Measurements from ENCODE around the gene TK2.

TK2 gene

DNA sequence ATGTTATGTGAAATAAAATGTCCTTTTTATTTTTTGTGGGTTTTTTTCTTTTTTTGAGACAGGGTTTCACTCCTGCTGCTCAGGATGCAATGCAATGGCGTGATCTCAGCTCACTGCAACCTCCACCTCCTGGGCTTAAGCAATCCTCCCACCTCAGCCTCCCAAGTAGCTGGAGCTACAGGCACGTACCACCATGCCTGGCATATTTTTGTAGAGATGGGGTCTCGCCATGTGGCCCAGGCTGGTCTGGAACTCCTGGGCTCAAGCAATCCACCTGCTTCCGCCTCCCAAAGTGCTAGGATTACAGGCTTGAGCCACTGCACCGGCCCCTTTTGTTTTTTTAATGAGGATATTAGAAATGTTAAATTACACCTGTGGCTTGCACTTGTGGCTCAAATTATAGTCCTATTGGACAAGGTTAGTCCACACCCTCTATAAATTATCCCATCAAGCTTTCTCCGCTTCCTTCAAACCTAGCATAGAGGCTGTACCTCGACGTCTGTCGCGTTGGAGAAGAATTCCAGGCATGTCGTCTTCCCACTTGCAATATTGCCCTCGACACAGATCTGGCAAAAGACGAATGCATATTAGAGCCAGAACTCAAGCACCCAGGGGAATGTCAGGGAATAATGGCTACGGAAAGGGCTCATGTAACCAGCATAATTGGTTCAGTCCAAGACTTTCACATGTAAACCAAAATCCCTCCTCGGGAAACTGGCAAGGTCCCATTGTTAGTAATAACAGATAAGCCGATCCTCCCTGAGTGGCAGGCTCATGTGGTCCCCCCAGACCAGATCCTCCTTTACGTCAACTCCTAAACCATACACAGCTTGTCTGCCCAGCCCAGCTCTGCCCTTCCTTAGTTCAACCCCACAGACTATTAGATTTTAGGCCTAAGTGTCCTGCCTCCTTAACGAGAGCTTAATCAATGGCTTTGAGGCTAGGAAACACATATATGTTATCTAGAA, 8.2 kb downstream of the TK2 start:
- peaks cover 8% of the 10 kb centered on the region for H3F3A ChIP-seq (ENCODE audit: control insufficient read depth, insufficient read depth)
- no peaks in the 10 kb centered on the region for H3K9me2 ChIP-seq (replicated peaks; ENCODE audit: control insufficient read depth, low read length)
- H3K27ac ChIP-seq (ENCODE audit: low read depth, low read length) = no peak overlapping the region
- no peaks in the 10 kb centered on the region for H3K27me3 ChIP-seq (ENCODE audit: control insufficient read depth, low read length)
- TF ChIP-seq EZH2phosphoT487 (IDR thresholded peaks at IDR 0.05; ENCODE audit: borderline replicate concordance, low read length) = no peak
- TF ChIP-seq, protein P1, sequence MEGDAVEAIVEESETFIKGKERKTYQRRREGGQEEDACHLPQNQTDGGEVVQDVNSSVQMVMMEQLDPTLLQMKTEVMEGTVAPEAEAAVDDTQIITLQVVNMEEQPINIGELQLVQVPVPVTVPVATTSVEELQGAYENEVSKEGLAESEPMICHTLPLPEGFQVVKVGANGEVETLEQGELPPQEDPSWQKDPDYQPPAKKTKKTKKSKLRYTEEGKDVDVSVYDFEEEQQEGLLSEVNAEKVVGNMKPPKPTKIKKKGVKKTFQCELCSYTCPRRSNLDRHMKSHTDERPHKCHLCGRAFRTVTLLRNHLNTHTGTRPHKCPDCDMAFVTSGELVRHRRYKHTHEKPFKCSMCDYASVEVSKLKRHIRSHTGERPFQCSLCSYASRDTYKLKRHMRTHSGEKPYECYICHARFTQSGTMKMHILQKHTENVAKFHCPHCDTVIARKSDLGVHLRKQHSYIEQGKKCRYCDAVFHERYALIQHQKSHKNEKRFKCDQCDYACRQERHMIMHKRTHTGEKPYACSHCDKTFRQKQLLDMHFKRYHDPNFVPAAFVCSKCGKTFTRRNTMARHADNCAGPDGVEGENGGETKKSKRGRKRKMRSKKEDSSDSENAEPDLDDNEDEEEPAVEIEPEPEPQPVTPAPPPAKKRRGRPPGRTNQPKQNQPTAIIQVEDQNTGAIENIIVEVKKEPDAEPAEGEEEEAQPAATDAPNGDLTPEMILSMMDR (IDR thresholded peaks at IDR 0.05; ENCODE audit: low read depth, low read length, poor library complexity, severe bottlenecking) = no peak
- H3K4me1 ChIP-seq (ENCODE audit: control insufficient read depth, low read length) = peaks cover 58% of the 10 kb centered on the region
- no peaks in the 10 kb centered on the region for H3K36me3 ChIP-seq (ENCODE audit: control insufficient read depth, low read length)
- no peaks in the 10 kb centered on the region for H3K9me3 ChIP-seq (ENCODE audit: control insufficient read depth, insufficient read depth, low read length)
- no peak overlapping the region for H3K4me3 ChIP-seq (ENCODE audit: low read length)
- H3K79me2 ChIP-seq (ENCODE audit: control insufficient read depth, low read length) = no peaks in the 10 kb centered on the region
- H4K20me1 ChIP-seq (ENCODE audit: control insufficient read depth, insufficient read depth, low read depth, low read length) = no peaks in the 10 kb centered on the region
- H3K4me2 ChIP-seq (ENCODE audit: low read length) = no peak overlapping the region

DNA sequence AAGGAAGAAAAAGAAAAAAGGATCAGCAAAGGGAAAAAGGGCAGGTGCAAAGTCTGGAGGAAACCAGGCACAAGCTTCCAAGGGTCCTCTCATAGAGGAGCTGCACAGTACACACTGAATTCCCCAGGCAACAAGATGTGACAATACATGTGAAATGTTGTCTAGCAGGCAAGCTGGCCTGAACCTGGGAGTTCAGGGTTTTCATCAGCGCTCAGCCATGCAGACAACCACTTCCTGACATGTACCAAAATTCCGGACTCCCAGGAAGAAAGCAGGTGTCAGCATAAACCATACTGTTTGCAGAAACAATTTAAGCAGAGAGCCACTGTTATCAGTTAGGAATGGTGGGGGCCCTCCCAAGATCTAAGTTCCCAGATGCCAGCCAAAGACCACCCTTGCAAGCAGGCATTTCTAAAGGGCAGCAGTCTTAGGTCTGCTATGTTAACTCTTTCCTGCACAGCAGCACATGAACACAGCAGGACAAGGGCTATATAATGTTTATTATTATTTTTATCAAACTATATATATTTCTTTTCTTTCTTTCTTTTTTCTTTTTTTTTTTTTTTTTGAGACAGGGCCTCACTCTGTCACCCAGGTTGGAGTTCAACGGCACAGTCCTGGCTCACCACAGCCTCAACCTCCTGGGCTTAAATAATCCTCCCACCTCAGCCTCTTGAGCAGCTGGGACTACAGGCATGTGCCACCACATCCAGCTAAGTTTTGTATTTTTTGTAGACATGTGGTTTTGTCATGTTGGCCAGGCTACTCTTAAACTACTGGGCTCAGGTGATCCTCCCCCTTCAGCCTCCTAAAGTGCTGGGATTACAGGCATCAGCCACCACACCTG, 10.1 kb downstream of the TK2 start:
- Histone ChIP-seq H3F3A (ENCODE audit: control insufficient read depth, insufficient read depth) (peaks cover 8% of the 10 kb centered on the region), H3K79me2 (ENCODE audit: control insufficient read depth, low read length) (no peaks in the 10 kb centered on the region), H3K27ac (ENCODE audit: low read depth, low read length) (no peak overlapping the region), H3K4me3 (ENCODE audit: low read length) (peak overlapping the region; percentile 25; the same call in 1 of the 2 replicates), H3K9me3 (ENCODE audit: control insufficient read depth, insufficient read depth, low read length) (no peaks in the 10 kb centered on the region), H4K20me1 (ENCODE audit: control insufficient read depth, insufficient read depth, low read depth, low read length) (no peaks in the 10 kb centered on the region), H3K9me2 (replicated peaks; ENCODE audit: control insufficient read depth, low read length) (no peaks in the 10 kb centered on the region), H3K4me2 (ENCODE audit: low read length) (peak overlapping the region; percentile 59), H3K4me1 (ENCODE audit: control insufficient read depth, low read length) (peaks cover 40% of the 10 kb centered on the region), H3K36me3 (ENCODE audit: control insufficient read depth, low read length) (no peaks in the 10 kb centered on the region), H3K27me3 (ENCODE audit: control insufficient read depth, low read length) (no peaks in the 10 kb centered on the region)
- TF ChIP-seq, protein P1 (IDR thresholded peaks at IDR 0.05; ENCODE audit: low read depth, low read length, poor library complexity, severe bottlenecking) = no peak
- TF ChIP-seq EZH2phosphoT487 (IDR thresholded peaks at IDR 0.05; ENCODE audit: borderline replicate concordance, low read length) = no peak

DNA sequence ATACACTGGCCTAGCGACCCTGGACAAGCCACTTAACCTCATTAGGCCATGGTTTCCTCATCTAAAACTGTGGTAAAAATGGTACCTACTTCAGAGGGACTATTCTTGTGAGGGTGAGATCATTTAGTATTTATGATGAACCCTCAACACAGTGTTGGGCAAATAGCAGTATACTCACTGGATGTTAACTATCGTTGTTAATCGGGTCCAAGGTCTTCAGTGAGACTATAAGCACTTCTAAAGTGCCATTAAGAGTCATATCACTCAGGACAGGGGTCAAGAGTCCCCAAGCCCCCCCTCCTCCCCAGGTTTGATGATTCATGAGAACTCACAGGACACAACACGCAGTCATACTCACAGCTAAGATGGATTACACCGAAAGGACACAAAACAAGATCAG, 11.0 kb downstream of the TK2 start:
- Histone ChIP-seq H3K9me2 (replicated peaks; ENCODE audit: control insufficient read depth, low read length) (no peaks in the 10 kb centered on the region), H4K20me1 (ENCODE audit: control insufficient read depth, insufficient read depth, low read depth, low read length) (no peaks in the 10 kb centered on the region), H3F3A (ENCODE audit: control insufficient read depth, insufficient read depth) (peaks cover under 1% of the 10 kb centered on the region), H3K4me1 (ENCODE audit: control insufficient read depth, low read length) (peaks cover 30% of the 10 kb centered on the region), H3K27ac (ENCODE audit: low read depth, low read length) (no peak overlapping the region), H3K9me3 (ENCODE audit: control insufficient read depth, insufficient read depth, low read length) (no peaks in the 10 kb centered on the region), H3K4me2 (ENCODE audit: low read length) (no peak overlapping the region), H3K27me3 (ENCODE audit: control insufficient read depth, low read length) (no peaks in the 10 kb centered on the region), H3K4me3 (ENCODE audit: low read length) (no peak overlapping the region), H3K36me3 (ENCODE audit: control insufficient read depth, low read length) (no peaks in the 10 kb centered on the region), H3K79me2 (ENCODE audit: control insufficient read depth, low read length) (no peaks in the 10 kb centered on the region)
- TF ChIP-seq, protein P1 (IDR thresholded peaks at IDR 0.05; ENCODE audit: low read depth, low read length, poor library complexity, severe bottlenecking) = no peak
- TF ChIP-seq EZH2phosphoT487 (IDR thresholded peaks at IDR 0.05; ENCODE audit: borderline replicate concordance, low read length) = no peak

All from DOHH2 (cell line).